HEK293T (cell line): ENCODE data around the gene KCNE3.

Experiments
- CTCF ChIA-PET: fragments of 350-600 bp; formaldehyde crosslinking; extraction: SDS; loops from one replicate; lab custom pipeline; 2021; ENCODE audit warnings: antibody characterized with exemption, inconsistent platforms; lab: Yijun Ruan, JAX
- POLR2A ChIA-PET: fragments of 350-600 bp; formaldehyde crosslinking; extraction: SDS; loops from one replicate; lab custom pipeline; 2020; ENCODE audit warnings: antibody characterized with exemption, inconsistent platforms; lab: Yijun Ruan, JAX
- DNase-seq: peaks from one replicate; pipeline ENCODE4 v3.0.0; 2012; ENCODE audit warnings: mixed read lengths; ENCODE audit errors: extremely low spot score
- ARNT ChIP-seq: fragments of 450-650 bp; IDR thresholded peaks from 2 replicates; pipeline ENCODE4 v1.6.1; 2017; ENCODE audit warnings: mild to moderate bottlenecking
- BHLHE40 ChIP-seq: fragments of 450-650 bp; IDR thresholded peaks from 2 replicates; pipeline ENCODE4 v1.6.1; 2016; ENCODE audit warnings: mild to moderate bottlenecking, moderate library complexity, borderline replicate concordance
- CTBP1 ChIP-seq: fragments of 450-650 bp; IDR thresholded peaks from 2 replicates; pipeline ENCODE4 v1.6.1; 2016; ENCODE audit warnings: borderline replicate concordance
- ELF4 ChIP-seq: fragments of 450-650 bp; IDR thresholded peaks from 2 replicates; pipeline ENCODE4 v1.6.1; 2017; ENCODE audit warnings: antibody characterized with exemption
- FOXA1 ChIP-seq: fragments of 450-650 bp; IDR thresholded peaks from 2 replicates; pipeline ENCODE4 v1.6.1; 2016; ENCODE audit warnings: mild to moderate bottlenecking
- FOXK2 ChIP-seq: fragments of 450-650 bp; IDR thresholded peaks from 2 replicates; pipeline ENCODE4 v1.6.1; 2016; ENCODE audit warnings: mild to moderate bottlenecking
- FOXM1 ChIP-seq: fragments of 450-650 bp; IDR thresholded peaks from 2 replicates; pipeline ENCODE4 v1.6.1; 2017; ENCODE audit warnings: mild to moderate bottlenecking, borderline replicate concordance
- HDGF ChIP-seq: fragments of 450-650 bp; IDR thresholded peaks from 2 replicates; pipeline ENCODE4 v1.6.1; 2017; ENCODE audit warnings: antibody characterized with exemption, borderline replicate concordance
- L3MBTL2 ChIP-seq: fragments of 450-650 bp; conservative IDR thresholded peaks from 2 replicates; pipeline ENCODE4 v1.6.1; 2016; ENCODE audit warnings: mild to moderate bottlenecking
- LEF1 ChIP-seq: fragments of 450-650 bp; IDR thresholded peaks from 2 replicates; pipeline ENCODE4 v1.6.1; 2017; ENCODE audit warnings: mild to moderate bottlenecking, borderline replicate concordance
- NFRKB ChIP-seq: fragments of 450-650 bp; IDR thresholded peaks from 2 replicates; pipeline ENCODE4 v1.6.1; 2016; ENCODE audit warnings: mild to moderate bottlenecking, moderate library complexity
- SP1 ChIP-seq: fragments of 450-650 bp; IDR thresholded peaks from 2 replicates; pipeline ENCODE4 v1.6.1; 2017
- SUZ12 ChIP-seq: fragments of 450-650 bp; IDR thresholded peaks from 2 replicates; pipeline ENCODE4 v1.6.1; 2016; ENCODE audit warnings: mild to moderate bottlenecking
- TARDBP ChIP-seq: fragments of 450-650 bp; IDR thresholded peaks from 2 replicates; pipeline ENCODE4 v1.6.1; 2016
- ZNF384 ChIP-seq: fragments of 450-650 bp; IDR thresholded peaks from 2 replicates; pipeline ENCODE4 v1.6.1; 2016
- TF ChIP-seq, protein P1 (sequence below): fragments of 450-650 bp; IDR thresholded peaks from 2 replicates; pipeline ENCODE4 v1.6.1; 2016

The KCNE3 gene

GRCh38 chr11:74466916-74467885 lies at the start of gene KCNE3:
Gene KCNE3 (minus strand): TSS chr11:74467549. CDS start chr11:74457563, 9,986 bp downstream.
- POLR2A ChIA-PET: no interaction called here
- no peak for DNase-seq
- no peak for TF ChIP-seq FOXK2
- no peak for TF ChIP-seq ELF4
- TF ChIP-seq, protein P1, sequence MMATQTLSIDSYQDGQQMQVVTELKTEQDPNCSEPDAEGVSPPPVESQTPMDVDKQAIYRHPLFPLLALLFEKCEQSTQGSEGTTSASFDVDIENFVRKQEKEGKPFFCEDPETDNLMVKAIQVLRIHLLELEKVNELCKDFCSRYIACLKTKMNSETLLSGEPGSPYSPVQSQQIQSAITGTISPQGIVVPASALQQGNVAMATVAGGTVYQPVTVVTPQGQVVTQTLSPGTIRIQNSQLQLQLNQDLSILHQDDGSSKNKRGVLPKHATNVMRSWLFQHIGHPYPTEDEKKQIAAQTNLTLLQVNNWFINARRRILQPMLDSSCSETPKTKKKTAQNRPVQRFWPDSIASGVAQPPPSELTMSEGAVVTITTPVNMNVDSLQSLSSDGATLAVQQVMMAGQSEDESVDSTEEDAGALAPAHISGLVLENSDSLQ: no peak
- no peak for TF ChIP-seq L3MBTL2
- no peak for TF ChIP-seq FOXA1
- CTCF ChIA-PET: interaction anchor here (0.6 kb wide), 1 partner anchor 196 kb away, joined by 6 read pairs; no protein-coding TSS in a partner anchor

DNA sequence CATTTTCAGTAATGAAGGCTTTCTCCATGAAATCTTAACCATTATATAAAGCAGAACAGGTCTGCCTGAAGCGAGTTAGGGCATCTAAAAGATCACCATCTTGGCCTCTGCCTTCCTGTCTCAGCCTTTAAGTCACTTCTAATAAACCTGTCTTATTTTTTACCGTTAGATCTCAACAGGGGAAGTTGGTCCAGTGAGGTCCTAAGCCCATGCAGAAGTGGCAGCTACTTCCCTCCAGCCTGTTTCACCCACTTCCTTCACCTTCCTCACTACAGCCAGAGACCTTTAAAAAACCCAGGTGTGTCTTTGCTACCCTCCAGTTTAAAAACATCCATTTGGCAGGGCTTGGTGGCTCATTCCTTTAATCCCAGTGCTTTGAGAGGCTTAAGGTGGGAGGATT lies 40.2 kb upstream of the KCNE3 start:
- no peak for TF ChIP-seq FOXA1
- TF ChIP-seq, protein P1: no peak
- TF ChIP-seq L3MBTL2: no peak
- TF ChIP-seq BHLHE40: no peak
- TF ChIP-seq SP1: no peak
- no peak for TF ChIP-seq LEF1
- no peak for TF ChIP-seq HDGF
- TF ChIP-seq TARDBP: no peak
- no peak for TF ChIP-seq SUZ12
- TF ChIP-seq FOXK2: no peak
- no peak for TF ChIP-seq FOXM1
- no peak for TF ChIP-seq NFRKB
- no peak for DNase-seq
- POLR2A ChIA-PET: interaction anchor here (1.8 kb wide), 1 partner anchor 14 kb away, joined by 12 read pairs; the partner anchor contains the start of gene LIPT2
- CTCF ChIA-PET: no interaction called here

DNA sequence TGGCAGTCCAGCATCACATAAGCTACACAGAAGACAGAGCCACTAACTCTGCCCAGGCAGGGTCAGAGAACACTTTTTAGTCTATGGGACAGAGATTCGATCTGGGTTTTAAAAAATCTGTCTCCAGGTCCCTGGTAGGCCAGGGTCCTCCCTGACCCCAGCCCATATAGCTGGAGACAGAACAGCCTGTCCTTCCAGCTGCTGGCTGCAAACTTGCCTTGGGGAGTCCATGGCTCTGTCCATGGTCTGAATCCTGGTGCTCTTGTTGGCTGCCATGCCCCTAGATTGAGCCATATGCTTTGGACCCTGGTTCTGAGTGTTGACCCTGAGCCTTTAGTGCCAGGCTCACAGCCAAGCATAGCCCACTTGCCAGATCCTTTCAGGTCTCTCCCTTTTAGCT lies 39.5 kb upstream of the KCNE3 start:
- ChIA-PET CTCF (no interaction called here), POLR2A (interaction anchor here (1.5 to 1.8 kb wide), 2 partner anchors 13 kb away, joined by 8 to 12 read pairs; partner anchors contain the start of gene LIPT2)
- no peak for DNase-seq
- TF ChIP-seq FOXA1 (no peak), L3MBTL2 (no peak), HDGF (no peak), ELF4 (no peak), ARNT (no peak), SUZ12 (no peak), FOXK2 (no peak), NFRKB (no peak), BHLHE40 (no peak)
- TF ChIP-seq, protein P1: no peak

DNA sequence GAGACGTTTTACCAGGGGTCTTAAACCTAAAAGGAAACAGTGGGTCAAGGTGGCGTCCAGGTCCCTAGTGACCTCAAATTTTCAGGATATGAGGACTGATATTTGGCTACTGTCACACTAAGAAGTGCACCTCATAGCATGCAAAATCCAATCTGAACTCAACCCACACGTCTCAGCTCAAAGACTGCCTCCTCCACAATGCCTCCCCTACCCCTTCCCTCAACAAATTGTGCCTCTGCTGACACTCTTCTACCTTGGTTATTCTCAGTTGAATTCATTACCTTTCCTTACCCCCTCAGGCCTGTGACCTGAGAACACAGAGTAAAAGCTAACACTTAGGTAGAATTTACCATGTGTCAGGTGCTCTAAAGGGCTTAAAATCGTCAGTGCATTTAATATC lies 38.6 kb upstream of the KCNE3 start:
- ChIA-PET CTCF (no interaction called here), POLR2A (interaction anchor here (1.5 kb wide), 1 partner anchor 13 kb away, joined by 8 read pairs; the partner anchor contains the start of gene LIPT2)
- TF ChIP-seq FOXM1: no peak
- TF ChIP-seq SP1: no peak
- no peak for TF ChIP-seq LEF1
- no peak for TF ChIP-seq HDGF
- no peak for TF ChIP-seq ELF4
- TF ChIP-seq BHLHE40: no peak
- no peak for TF ChIP-seq NFRKB
- TF ChIP-seq TARDBP: no peak
- TF ChIP-seq FOXK2: no peak
- no peak for TF ChIP-seq CTBP1
- TF ChIP-seq ZNF384: no peak
- no peak for TF ChIP-seq FOXA1
- TF ChIP-seq, protein P1: no peak
- TF ChIP-seq SUZ12: no peak
- TF ChIP-seq ARNT: no peak
- no peak for TF ChIP-seq L3MBTL2
- DNase-seq: no peak

GRCh38 chr11:74504100-74504691 lies 36.8 kb upstream of the KCNE3 start:
- POLR2A ChIA-PET: interaction anchor here (0.7 kb wide), 1 partner anchor 11 kb away, joined by 5 read pairs; the partner anchor contains the start of gene LIPT2
- DNase-seq: no peak

More at GRCh38 chr11:74504100-74504691, 36.8 kb upstream of the KCNE3 start:
- TF ChIP-seq FOXK2 (no peak), NFRKB (no peak), CTBP1 (no peak), TARDBP (no peak), L3MBTL2 (no peak), ELF4 (no peak), SUZ12 (no peak), FOXA1 (no peak), LEF1 (no peak), SP1 (no peak), ARNT (no peak), FOXM1 (no peak), ZNF384 (no peak)
- CTCF ChIA-PET: interaction anchor here (0.7 kb wide), 1 partner anchor 10 kb away, joined by 4 read pairs; the partner anchor contains the start of gene LIPT2
